GM21528 (cell line): ENCODE results near the gene DPM2.

Experiments used
- ATAC-seq: cut with Tn5 transposase; IDR thresholded peaks from one replicate; pipeline ENCODE4 v1.9.1; 2021; ENCODE audit warnings: mild to moderate bottlenecking, moderate library complexity; ENCODE audit not compliant: unreplicated experiment, low FRiP score

Gene DPM2

DNA sequence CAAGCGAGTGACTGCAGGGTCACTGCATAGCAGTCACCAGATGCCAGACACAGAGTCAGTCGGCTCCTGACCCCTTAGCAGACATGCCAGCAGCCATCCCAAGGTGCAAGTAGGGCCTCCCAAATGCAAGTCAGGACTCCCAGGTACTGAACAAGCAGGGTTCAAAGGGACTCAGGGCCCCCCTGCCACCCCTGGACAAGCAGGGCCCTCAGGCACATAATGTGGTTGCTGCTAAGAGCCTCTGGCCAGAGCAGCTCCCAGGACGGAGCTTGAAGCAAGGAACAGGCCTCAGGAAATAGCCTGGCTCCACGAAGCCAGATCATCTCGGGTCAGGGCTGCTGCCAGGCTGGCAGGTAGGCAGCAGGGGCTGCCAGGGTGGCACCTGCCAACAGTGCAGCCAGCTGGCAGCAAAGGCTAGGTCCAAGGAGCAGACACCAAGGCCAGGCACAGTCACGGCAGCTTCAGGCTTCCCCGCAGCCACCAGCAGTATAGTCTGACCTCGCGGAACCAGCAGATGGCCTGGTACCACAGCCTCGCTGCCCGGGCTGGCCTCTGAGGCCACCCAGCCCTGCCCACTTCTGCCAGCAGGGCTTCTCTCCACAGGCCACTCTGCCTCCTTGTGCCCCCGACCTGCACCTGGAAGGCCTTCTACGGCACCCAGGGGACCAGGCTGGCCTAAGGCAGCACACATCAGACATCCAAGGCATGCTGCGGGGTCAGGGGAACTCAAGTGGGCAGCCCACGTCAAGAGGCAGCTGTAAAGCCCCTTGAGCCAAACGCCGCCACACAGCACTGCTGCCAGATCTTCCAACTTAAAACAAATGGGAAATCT is 35.7 kb upstream of the DPM2 start:
- ATAC-seq: no peak

DNA sequence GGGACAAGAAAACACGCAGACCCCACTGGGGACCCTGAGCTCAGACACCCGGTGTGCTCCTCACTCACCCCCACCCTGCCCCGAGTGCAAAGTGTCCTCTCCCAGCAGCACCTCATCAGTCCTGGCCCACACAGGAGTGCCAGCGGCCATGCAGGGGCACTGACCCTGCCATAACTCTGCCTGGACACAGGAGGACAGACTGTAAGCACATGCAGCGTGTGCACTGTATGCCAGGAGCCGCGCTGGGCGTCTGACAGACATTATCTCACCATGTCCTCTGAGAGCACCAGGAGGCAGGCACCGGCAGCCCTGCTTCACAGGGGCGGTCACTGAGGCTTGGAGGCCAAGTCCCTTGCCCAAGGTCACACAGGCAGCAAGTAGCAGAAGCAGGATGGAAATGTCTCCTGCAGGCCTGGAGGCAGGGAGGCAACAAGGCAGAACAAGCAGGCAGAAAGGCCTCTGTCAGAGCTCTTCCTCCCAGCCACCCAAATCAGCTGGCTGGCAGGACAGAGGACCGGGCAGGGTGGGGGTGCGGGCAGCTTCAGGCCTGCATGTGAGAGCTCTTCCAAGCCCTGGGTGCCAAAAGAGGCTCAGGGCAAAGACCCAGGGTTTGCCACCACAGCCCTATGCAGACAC is 34.7 kb upstream of the DPM2 start:
- no peak for ATAC-seq

DNA sequence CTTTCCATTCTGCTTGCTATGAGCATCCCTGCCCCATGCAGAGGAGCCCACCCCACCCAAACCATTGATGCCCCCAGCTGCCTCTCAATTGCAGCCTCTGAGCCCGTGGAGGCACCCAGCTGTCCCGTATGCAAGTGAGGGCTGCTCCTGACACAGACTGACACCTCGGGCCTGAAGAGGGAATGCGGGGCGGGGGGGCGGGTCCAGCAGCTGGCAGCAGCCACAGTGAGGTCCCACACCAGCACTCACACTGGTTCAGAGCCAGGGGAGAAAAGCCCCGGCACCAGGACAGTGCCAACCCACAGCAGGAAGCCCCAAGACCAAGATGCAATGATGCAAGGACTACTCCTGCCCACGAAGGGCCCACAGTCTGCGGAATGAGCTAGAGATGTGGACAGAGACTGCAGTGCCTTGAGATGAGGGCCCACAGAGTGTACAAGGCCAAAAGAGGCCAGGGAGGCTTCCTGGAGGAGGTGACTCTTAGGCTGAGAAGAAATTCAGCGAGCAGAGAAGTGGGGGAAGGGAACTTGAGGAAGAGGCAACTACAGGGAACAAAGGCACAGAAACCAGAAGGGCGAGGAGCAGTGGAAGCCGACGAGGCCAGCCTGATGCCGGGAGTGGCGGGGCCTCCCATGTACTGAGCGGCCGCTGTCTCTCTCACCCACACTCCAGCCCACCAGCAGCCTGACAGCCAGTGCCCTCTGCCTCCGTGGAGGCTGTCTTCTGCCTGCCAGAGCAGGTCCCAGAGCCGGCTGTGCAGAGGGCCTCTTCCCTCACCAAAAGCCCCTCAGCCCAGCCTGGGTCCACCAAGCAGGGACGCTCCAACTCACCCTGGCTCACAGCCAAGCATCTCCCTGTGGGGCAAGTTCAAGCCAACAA is 33.9 kb upstream of the DPM2 start:
- no peak for ATAC-seq

DNA sequence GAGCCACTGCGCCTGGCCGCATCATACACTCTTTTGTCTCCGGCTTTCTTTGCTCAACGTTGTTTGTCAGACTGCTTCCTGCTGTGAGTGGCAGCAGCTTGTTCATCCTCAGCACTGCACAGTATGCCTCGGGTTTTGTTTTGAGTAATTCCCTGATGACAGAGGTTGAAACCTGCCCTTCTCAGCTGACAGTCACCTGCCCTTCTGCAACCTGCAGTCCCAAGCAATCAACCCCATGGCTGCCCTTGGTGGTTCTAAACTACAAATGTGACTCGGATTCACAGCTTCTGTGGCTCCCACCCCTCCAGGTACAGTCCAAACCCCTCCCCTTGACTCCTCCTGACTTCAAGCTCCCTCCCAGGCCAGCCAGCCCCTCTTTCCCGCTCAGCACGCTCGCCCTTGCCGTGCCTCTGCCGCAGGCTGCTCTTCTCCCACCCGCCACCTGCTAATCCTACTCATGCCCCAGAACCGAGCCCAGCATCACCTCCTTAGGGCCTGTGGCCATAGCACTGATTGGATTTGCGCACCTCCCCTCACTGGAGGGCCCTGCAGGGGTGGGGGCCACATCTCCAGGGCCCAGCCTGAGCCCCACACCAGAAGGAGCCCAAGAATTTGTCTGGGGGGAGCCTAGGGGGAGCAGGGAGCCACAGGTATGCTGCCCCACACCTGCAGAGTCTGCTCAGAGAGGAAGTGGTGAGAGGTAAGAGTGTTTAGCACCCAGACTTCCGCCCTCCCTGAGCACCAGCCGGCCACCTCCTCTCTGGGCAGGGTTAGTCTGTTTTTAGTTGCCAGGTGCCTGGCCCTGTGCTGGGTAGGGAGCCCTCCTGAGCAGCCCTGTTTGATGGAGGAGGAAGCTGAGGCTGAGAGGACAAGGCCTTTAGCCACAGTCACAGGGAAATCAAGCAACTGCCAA is 33.0 kb upstream of the DPM2 start:
- peak; percentile 74 for ATAC-seq

DNA sequence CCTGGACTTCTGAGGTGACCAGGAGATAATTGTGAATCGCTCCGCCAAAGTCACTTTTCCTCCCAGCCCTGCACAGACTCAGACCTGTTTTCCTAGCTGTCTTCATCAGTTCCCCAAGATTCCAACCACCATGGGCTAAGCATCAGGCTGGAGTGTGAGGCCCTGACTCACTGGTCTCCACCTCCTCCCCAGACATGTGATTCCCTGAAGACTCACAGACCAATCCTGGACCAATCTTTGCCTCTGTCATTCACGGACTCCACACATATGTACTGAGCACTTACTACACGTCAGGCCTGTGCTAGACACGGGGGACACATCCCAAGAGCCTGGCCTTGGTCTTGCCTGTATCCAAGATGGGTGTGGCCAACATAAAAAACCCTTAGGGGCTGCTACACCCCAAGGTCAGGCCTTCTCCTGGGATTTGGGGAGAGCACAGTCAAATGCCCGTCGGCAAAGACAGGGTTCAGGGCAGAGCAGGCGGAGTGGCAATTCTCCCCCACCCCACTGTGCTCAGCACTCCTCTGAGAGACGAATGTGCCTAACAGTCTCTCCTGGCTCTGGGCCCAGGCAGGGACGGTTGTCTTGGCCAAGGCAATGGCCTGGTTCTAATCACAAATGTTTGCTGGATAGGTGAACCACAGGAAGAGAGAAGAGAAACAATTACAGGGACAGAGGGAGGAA is 31.2 kb upstream of the DPM2 start:
- no peak for ATAC-seq

DNA sequence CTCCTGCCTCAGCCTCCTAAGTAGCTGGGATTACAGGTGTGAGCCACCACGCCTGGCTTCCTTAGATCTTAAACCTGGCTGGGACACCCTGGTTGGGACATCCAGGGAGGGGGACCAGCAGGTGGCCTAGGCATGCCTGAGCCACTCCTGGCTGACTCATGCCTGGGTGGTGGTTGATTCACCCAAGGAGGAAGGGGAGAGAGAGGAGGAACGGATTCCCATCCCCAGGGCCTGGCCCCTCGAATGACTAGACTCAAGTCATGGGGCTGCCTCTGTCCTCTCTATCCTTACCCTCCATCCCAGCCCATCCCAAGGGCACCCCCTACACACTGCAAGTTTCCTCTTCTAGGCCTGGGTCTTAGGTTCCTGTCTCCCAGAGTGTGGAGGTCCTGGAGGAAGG is 30.4 kb upstream of the DPM2 start:
- ATAC-seq: no peak

DNA sequence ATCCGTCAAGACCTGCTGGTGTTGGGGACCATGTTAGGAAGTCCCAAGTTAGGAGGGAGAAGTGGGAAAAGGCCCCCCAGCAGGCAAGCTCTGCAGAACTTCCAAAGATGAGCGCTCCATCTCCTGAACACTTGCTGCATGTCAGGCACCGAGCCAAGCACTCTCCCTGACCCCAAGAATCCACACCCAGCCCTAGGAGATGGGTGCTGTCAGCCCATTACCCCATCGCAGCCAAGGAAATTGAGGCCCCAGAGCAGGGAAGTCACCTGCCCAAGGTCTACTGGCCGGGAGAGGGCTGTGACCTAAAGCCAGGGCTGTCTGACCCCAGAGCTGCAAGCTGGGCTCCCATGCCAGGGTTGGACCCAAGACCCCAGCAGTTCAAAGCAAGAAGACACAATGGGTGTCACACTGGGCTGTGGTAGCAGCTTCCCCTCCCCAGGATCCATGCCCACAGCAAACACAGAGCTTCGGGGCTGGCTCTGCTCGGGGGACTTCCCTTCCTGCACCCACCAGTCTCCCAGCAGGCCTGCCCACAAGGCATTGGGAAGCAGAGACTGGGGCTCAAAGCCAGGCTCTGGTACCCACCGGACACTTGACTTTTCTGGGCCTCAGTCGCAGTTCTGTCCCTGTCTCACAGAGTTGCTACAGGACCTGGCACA is 29.6 kb upstream of the DPM2 start:
- ATAC-seq: no peak

DNA sequence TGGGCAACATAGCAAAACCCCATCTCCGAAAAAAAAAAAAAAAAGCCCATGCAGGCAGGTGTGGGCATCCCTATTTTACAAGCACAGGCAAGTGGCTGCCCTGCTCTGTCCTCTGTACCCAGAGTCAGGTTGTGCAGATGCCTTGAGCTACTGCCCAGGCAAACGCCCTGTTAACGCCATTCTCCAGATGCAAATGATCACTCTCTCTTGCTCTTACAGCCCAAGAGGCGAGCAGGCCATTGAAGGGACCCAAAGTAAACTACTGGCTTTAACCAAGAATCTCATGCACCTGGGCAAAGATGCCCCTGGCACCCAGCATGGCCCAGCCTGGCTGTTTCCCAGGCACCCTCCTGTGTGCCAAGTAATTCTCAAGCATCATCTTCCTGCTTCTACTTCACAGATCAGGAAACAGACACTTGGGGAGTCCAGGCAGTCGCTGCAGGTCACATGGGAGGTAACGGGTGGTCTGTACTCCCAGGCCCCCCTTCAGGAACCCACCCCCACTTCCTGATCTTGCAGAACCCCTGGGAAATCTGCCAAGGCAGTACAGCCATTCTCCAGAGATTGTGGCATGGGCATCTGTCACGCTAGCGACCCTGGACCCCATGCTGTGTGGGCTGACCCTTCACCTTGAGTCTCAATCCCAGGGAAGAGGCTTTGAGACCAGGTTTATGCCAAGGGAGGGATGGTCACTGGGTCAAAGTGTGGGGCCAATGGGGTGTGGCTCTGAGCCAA is 28.9 kb upstream of the DPM2 start:
- no peak for ATAC-seq

DNA sequence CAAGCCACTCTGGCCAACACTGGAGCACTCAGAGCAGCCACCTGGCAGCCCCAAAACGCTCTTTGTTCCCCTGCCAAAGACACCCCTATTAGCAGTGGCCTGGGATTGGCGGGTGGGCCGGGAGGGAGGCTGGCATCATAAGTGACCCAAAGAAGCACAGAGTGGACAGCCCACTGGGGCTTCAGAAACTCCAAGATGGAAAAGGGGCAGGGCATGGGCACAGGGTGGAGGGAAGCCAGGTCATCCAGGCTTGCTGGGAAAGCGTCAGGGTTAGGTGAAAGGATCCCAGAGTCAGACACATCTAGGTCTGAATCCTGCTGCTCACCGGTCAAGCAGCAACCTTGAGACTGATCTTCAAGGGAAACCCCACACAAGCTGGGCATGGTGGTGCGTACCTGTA is 28.3 kb upstream of the DPM2 start:
- ATAC-seq: no peak

DNA sequence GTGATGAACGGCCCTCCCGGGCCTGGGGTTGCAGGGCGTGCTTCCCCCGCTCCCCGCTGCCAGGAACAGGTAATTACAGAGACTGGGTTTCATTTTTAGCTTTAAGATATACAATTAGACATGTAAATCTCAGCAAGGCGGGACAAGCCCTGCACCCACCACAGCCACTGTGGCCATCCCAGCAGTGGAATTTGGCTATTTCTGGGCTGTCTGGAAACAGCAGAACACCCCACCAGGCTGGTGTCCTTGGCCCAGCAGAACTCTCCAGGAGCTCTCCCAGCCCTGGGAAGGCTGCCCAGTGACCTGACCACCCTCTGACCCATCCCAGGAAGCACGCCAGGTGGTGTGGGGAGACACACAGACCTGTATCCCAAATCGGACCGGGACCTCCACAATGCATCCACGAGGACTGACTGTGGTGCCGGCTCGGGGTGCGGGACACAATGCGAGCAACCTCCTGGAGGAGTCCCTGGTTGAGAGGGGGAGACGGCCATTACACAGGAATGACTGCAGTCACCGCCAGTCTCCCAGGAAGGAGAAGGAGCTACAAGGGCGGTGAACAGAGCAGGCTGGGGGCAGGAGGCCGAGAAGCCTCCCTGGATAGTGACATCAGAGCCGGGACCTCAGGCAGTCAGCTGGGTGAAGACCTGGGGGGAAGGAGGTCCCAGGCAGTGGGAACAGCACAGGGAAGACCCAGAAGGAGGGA is 25.9 kb upstream of the DPM2 start:
- ATAC-seq: no peak

DNA sequence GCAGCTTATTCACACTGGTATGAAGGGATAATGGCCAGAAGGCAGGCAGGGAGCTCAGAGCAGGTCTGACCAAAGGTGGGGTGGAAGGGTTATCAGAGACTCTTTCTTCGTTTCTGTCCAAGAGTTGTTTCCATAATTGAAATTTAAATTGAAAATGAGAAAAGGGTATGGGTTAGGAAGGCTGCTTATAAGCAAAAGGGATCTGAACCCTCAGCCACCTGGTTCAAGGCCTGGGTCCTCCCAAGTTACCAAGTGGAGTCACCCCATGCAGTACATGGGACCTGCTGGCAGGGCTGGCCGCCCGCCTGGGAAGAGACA is 25.3 kb upstream of the DPM2 start:
- ATAC-seq: no peak

DNA sequence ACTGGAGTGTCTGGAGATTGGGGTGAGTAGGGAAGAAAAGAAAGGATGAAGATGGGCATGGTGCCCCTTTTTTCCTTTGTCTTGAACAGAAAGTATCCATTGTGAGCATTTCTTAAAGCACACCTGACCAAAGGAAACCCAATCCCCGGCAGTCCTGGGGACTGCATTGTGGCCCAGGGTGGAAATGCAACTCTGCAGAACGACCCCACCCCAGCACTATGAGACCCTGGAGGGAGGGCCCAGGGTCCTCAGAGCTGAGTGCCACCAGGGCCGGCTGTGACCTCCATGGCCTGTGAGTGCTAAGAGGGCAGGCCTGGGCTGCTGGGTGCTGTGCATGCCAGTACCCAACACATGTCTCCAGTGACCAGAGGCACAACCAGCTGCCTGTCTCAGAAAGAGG is 24.6 kb upstream of the DPM2 start:
- no peak for ATAC-seq

DNA sequence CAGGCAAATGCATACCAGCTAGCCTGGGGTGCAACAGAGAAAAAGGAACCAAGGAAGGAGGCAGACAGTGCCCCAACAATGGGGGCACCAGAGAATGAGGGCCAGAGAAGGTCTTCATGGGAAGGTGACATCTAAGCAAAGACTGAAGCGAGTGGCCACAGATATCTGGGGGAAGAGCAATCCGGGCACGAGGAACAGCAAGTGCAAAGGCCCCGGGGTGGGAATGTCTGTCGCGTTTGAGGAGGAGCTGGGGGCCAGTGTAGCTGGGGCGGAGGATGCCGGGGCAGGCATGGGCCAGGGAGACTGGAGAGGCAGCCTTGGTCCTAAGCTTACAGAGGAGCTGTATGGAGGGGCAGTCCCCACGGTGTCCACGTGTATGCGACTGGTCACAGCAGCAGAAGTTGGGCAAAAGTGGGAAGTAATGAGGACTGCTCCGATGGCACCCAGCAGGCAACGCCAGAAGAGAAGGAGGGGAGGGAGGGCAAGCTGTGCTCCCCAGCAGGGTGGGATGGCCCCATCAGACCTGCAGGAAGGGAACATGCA is 24.0 kb upstream of the DPM2 start:
- ATAC-seq: no peak

DNA sequence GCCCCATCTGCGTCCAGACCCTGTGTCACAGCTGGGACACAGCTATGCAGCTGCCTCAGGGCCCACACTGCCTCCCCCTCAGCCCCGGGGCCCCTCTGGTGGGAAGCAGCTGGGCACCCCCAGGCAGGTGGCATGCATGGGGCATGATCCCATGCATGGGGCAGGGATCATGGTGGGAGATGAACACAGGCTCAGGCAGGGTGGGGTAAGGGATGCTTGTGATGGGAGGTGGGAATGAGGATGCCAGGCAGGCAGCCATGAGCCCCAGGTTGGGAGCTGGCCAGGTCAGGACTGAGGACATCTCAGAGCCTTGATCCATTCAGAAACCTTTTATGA is 23.5 kb upstream of the DPM2 start:
- no peak for ATAC-seq

DNA sequence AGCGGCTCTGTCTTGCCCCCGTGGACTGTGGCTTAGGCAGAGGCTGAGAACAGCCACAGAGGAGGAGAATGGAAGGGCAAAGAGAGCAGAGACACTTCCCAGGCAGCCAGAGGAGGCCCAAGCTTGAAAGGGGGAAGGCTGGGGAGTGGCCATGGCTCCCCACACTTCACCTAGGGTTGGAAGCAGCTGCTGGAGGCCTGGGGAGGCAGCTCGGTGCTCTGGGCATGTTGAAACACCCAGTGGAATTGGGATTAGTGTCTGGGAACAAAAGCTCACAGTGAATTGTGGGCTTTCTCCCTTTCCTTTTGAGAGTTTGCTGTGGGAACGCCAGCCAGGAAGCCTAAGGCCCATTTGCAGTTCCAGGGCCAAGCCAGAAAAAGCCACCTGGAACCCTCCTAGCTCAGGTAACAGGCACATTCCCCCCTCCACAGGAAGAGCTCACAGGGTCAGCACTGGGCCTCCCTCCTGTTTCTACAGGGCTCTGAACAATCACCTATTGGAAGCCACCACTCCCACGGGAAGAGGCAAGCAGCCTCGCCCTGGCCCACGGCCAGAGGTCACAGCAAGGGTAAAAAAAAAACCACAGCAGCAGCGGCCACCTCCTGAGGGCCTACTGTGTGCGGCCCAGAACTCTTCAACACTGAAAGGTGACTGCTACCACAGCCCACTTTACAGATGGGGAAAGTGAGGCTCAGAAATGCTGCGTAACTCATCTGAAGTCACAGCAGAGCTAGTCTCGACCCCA is 22.9 kb upstream of the DPM2 start:
- ATAC-seq: no peak

DNA sequence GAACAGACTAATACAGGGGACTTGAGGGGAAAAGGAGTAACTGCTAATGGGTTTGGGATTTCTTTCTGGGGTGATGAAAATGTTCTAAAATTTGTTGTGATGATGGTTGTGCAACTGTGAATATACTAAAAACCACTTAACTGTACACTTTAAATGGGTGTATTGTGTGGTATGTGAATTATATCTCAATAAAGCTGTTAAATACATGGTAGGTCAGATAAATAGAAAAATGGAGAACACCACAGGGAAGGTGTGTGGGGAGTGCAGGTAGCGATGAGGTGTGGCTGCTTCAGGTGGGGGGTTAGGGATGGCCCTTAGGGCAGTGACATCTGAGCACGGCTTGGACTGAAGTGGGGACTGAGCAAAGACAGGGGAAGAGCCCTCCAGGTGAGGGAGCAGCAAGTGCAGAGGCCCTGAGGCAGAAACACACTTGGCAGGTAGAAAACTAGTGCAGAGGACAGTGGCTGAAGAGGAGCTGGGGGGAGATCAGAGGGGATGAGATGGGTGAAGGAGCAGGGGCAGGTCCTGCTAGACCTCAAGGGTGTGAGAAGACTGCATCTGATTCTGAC is 22.3 kb upstream of the DPM2 start:
- no peak for ATAC-seq

DNA sequence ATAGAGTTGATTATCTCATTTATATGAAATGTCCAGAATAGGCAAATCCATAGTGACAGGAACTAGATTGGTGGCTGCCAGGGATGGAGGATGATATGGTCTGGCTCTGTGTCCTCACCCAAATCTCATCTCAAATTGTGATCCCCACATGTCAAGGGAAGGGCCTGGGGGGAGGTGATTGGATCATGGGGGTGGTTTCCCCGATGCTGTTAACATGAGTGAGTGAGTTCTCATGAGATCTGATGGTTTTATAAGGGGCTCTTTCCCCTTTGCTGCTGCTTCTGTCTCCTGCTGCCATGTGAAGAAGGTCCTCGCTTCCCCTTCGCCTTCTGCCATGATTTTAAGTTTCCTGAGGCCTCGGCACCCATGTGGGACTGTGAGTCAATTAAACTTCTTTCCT is 21.7 kb upstream of the DPM2 start:
- no peak for ATAC-seq
